Measurements from ENCODE around the gene GTPBP10. TPM values are rescaled to one million over a fixed set of nuclear protein-coding genes. Genes with fewer than 3 reads are reported as not detected.

Gene GTPBP10
- total and polyA plus RNA-seq, 12 donors, result 7.2 to 32.8 (median 22.0) TPM

- Histone ChIP-seq H3K9me3 (replicated peaks in 1 of 3) (no peaks in the 10 kb centered on the region), H3K27me3 (no peaks in the 10 kb centered on the region), H3K4me3 (no peak overlapping the region), H3K36me3 (replicated peaks in 1 of 2) (peaks cover 0 to 27% of the 10 kb centered on the region in 2 donors), H3K27ac (peak overlapping the region in 1 of 5 donors; percentile 62), H3K4me1 (replicated peaks in 1 of 2) (peaks cover 6 to 9% of the 10 kb centered on the region in 2 donors)
- intact Hi-C loops (cut with DNase I), result no loop called here
- WGBS, 4 donors, result 72 to 83% (median 77%) methylated on average over 1 of the region's 1 CpG
- DNase-seq, result no peak
- TF ChIP-seq POLR2A (IDR thresholded peaks at IDR 0.05), result no peak
- no peak for TF ChIP-seq CTCF (IDR thresholded peaks at IDR 0.05)
Observed at GRCh38 chr7:90383422-90383821, 36.9 kb downstream of the GTPBP10 start.

DNA sequence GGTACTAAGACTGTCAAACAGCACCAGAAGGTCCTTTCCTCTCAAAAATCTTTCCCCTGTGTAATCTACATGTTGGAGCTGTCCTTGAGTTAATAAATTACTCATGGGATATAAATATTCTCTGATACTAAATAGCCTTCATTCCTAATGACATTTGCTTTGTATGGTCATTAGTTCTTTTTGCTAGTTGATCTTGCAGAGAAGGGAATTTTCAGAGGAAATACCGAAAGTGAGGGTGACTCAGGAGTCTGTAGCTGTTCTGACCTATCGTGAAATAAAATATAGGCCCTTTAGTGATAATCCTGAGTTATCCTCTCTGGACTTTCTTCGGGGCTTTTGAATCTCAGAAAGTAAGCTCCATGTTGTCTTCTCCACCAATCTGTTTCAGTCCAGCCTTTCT is 37.3 kb downstream of the GTPBP10 start:
- Histone ChIP-seq H3K27ac (peak overlapping the region in 1 of 5 donors; percentile 62), H3K4me3 (no peak overlapping the region), H3K36me3 (replicated peaks in 1 of 2) (peaks cover 0 to 23% of the 10 kb centered on the region in 2 donors), H3K9me3 (replicated peaks in 1 of 3) (no peaks in the 10 kb centered on the region), H3K4me1 (replicated peaks in 1 of 2) (peaks cover 6 to 12% of the 10 kb centered on the region in 2 donors), H3K27me3 (no peaks in the 10 kb centered on the region)
- no peak for DNase-seq
- no peak for TF ChIP-seq CTCF (IDR thresholded peaks at IDR 0.05)
- TF ChIP-seq POLR2A (IDR thresholded peaks at IDR 0.05), result no peak
- intact Hi-C loops (cut with DNase I), result no loop called here
- 46 to 74% (median 57%) methylated on average over 3 of the region's 3 CpGs for WGBS, 4 donors

GRCh38 chr7:90384433-90384832 is 37.9 kb downstream of the GTPBP10 start:
- Histone ChIP-seq H3K27ac (peak overlapping the region in 1 of 5 donors; percentile 62), H3K36me3 (replicated peaks in 1 of 2) (peaks cover 0 to 17% of the 10 kb centered on the region in 2 donors), H3K4me1 (replicated peaks in 1 of 2) (peaks cover 6 to 12% of the 10 kb centered on the region in 2 donors), H3K9me3 (replicated peaks in 1 of 3) (no peaks in the 10 kb centered on the region), H3K4me3 (no peak overlapping the region), H3K27me3 (no peaks in the 10 kb centered on the region)
- no peak for DNase-seq
- TF ChIP-seq CTCF (IDR thresholded peaks at IDR 0.05), result no peak
- intact Hi-C loops (cut with DNase I), result no loop called here

DNA sequence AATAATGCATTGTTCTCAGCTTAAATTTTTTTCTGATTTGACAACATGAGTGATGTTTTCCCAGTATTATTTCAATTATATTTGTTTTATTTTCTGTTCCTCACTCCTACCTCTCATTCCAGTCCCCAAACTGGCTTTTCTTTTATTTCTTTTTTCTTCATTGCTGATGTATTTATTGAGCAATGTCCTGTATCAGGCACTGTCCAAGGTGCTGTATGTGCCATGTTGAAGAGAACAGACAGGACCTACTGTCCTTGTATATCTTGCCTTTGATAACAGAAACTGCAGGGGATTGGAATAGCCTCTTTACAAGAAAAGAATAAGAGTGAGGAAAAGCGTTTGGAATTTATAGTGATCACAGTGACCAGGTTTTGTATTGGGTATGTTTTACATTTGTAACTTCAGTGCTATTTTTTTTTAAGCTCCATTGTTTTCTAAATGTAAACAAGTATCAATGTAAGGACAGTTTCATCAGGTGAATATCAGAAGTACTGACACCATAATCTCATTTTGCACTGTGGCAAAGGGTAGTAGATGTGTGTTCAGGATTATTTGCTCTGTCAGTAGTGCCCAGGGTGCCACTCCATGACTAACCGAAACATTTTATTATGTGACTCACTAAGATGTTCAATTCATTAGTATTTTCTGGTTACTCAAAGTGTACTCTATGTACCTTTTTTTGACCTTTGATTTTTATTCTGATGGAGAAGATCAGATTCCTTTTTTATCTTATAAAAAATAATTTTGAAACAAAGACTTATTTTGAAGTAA is 41.1 kb downstream of the GTPBP10 start:
- no peaks in the 10 kb centered on the region for H3K27me3 ChIP-seq
- no peak overlapping the region for H3K27ac ChIP-seq
- peak in 1 of 7 donors; percentile 8 for DNase-seq
- H3K4me3 ChIP-seq, result no peak overlapping the region
- 58 to 79% (median 66%) methylated on average over 2 of the region's 2 CpGs for WGBS, 4 donors
- intact Hi-C loops (cut with DNase I), result no loop called here
- TF ChIP-seq POLR2A (IDR thresholded peaks at IDR 0.05) (no peak), CTCF (IDR thresholded peaks at IDR 0.05) (no peak)
- H3K4me1 ChIP-seq (replicated peaks in 1 of 2), result peaks cover 6 to 12% of the 10 kb centered on the region in 2 donors
- peaks cover 0 to 14% of the 10 kb centered on the region in 2 donors for H3K36me3 ChIP-seq (replicated peaks in 1 of 2)
- H3K9me3 ChIP-seq (replicated peaks in 1 of 3), result no peaks in the 10 kb centered on the region
